Measurements from ENCODE around the gene UGT1A10.
"Not testable (repeated sequence)": the region's sequence is repeated elsewhere in the genome, so short reads cannot be mapped to it uniquely, and the experiment has no call there.

UGT1A10 gene

GRCh38 chr2:233746475-233747282, 110.4 kb downstream of the UGT1A10 start:
- DNase-seq = no peak

GRCh38 chr2:233747283-233747544, 111.0 kb downstream of the UGT1A10 start:
- DNase-seq = no peak

GRCh38 chr2:233750689-233751088, 114.4 kb downstream of the UGT1A10 start:
- not testable (repeated sequence) for DNase-seq

- DNase-seq = not testable (repeated sequence)
Observed at GRCh38 chr2:233751212-233752009, 115.2 kb downstream of the UGT1A10 start.

- no peak for DNase-seq
Observed at GRCh38 chr2:233754872-233755611, 118.8 kb downstream of the UGT1A10 start.

- no peak for DNase-seq
Observed at GRCh38 chr2:233756429-233757081, 120.3 kb downstream of the UGT1A10 start.

GRCh38 chr2:233758141-233758540, 121.9 kb downstream of the UGT1A10 start:
- no peak for DNase-seq

GRCh38 chr2:233758849-233759248, 122.6 kb downstream of the UGT1A10 start:
- no peak for DNase-seq

GRCh38 chr2:233760043-233760442, 123.8 kb downstream of the UGT1A10 start, which contains the start of gene UGT1A1:
UGT1A1 (plus strand) TSS chr2:233760270; CDS start chr2:233760288, 18 bp downstream.
- no peak for DNase-seq

- DNase-seq = no peak
Observed at GRCh38 chr2:233761040-233761769, 125.0 kb downstream of the UGT1A10 start.

GRCh38 chr2:233764264-233764663, 128.0 kb downstream of the UGT1A10 start:
- no peak for DNase-seq

- no peak for DNase-seq
Observed at GRCh38 chr2:233764761-233765160, 128.5 kb downstream of the UGT1A10 start.

GRCh38 chr2:233766416-233766815, 130.2 kb downstream of the UGT1A10 start:
- no peak for DNase-seq

- DNase-seq = no peak
Observed at GRCh38 chr2:233768076-233768475, 131.8 kb downstream of the UGT1A10 start.

GRCh38 chr2:233769260-233769659, 133.0 kb downstream of the UGT1A10 start:
- no peak for DNase-seq

GRCh38 chr2:233772153-233772552, 135.9 kb downstream of the UGT1A10 start:
- no peak for DNase-seq

- no peak for DNase-seq
Observed at GRCh38 chr2:233772583-233772982, 136.3 kb downstream of the UGT1A10 start.

GRCh38 chr2:233773854-233774253, 137.6 kb downstream of the UGT1A10 start:
- no peak for DNase-seq

- DNase-seq = no peak
Observed at GRCh38 chr2:233775414-233775813, 139.2 kb downstream of the UGT1A10 start.

- no peak for DNase-seq
Observed at GRCh38 chr2:233778030-233778429, 141.8 kb downstream of the UGT1A10 start, which contains the start of gene MROH2A. MROH2A (plus strand) TSS chr2:233778330; CDS start chr2:233779359, 1,029 bp downstream.

GRCh38 chr2:233779722-233780121, 143.5 kb downstream of the UGT1A10 start:
- DNase-seq = no peak

GRCh38 chr2:233780771-233781170, 144.5 kb downstream of the UGT1A10 start:
- no peak for DNase-seq
